ENCODE data around the gene ZBTB7C.

Gene ZBTB7C

GRCh38 chr18:48191494-48191893 lies 217.7 kb downstream of the ZBTB7C start:
- Histone ChIP-seq H3K9me3 (ENCODE audit: insufficient read depth, low read depth, low read length) (no peaks in the 10 kb centered on the region), H3K27ac (ENCODE audit: low read depth, low read length) (no peak overlapping the region), H3K4me3 (ENCODE audit: low read length) (no peak overlapping the region), H3K36me3 (ENCODE audit: insufficient read depth, low read length) (no peaks in the 10 kb centered on the region), H3K9ac (ENCODE audit: low read depth, low read length) (no peak overlapping the region), H3K27me3 (ENCODE audit: insufficient read depth, low read length) (no peaks in the 10 kb centered on the region), H3K4me1 (ENCODE audit: insufficient read depth, low read length) (no peaks in the 10 kb centered on the region)
- WGBS, result 61% methylated on average over 3 of the region's 3 CpGs

DNA sequence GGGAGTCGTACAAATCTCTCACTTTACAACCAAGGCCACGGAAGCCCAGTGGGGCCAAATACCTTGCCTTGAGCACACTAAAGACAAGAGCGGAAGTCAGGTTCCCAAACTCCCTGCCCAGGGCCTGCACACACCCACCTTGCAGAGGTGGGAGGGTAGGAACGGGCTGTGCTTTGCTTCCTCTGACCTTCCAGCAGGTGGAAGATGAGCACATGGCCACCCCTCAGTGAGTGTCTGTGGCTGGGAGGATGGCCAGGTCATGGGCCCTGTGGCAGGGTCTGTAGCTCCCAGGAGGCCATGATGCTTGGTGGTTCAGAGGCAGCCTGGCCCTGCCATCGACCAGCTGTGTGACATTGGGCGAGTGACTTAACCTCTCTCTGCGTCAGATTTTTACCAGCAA lies 218.2 kb downstream of the ZBTB7C start:
- Histone ChIP-seq H3K9me3 (ENCODE audit: insufficient read depth, low read depth, low read length) (no peaks in the 10 kb centered on the region), H3K9ac (ENCODE audit: low read depth, low read length) (no peak overlapping the region), H3K4me3 (ENCODE audit: low read length) (no peak overlapping the region), H3K4me1 (ENCODE audit: insufficient read depth, low read length) (peaks cover under 1% of the 10 kb centered on the region; the same call in 1 of the 2 replicates), H3K27ac (ENCODE audit: low read depth, low read length) (no peak overlapping the region), H3K27me3 (ENCODE audit: insufficient read depth, low read length) (no peaks in the 10 kb centered on the region), H3K36me3 (ENCODE audit: insufficient read depth, low read length) (no peaks in the 10 kb centered on the region)
- WGBS, result 87% methylated on average over 7 of the region's 7 CpGs

DNA sequence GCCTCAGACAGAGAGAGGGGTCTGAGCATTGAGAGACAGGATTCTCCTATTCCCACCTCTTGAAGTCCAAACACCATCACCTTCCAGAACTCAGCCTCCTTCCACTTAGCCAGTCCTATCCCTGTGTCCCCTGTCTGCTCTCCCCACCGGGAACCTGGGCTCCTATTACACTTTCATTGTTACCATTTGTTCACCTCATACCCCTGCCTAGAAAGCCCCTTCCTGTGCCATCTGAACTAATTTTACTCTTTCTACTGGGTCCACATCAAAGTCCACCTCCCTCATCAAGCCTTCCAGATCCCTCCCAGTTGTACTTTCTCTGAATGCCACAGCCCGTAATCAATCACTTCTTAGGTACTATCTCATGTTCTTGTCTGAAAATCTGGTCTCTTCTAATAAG lies 220.6 kb downstream of the ZBTB7C start:
- Histone ChIP-seq H3K4me3 (ENCODE audit: low read length) (no peak overlapping the region), H3K27ac (ENCODE audit: low read depth, low read length) (no peak overlapping the region), H3K36me3 (ENCODE audit: insufficient read depth, low read length) (no peaks in the 10 kb centered on the region), H3K27me3 (ENCODE audit: insufficient read depth, low read length) (no peaks in the 10 kb centered on the region), H3K9me3 (ENCODE audit: insufficient read depth, low read depth, low read length) (no peaks in the 10 kb centered on the region), H3K4me1 (ENCODE audit: insufficient read depth, low read length) (peaks cover 3% of the 10 kb centered on the region; the same call in 1 of the 2 replicates), H3K9ac (ENCODE audit: low read depth, low read length) (no peak overlapping the region)
- 92% methylated on average over 2 of the region's 2 CpGs for WGBS

DNA sequence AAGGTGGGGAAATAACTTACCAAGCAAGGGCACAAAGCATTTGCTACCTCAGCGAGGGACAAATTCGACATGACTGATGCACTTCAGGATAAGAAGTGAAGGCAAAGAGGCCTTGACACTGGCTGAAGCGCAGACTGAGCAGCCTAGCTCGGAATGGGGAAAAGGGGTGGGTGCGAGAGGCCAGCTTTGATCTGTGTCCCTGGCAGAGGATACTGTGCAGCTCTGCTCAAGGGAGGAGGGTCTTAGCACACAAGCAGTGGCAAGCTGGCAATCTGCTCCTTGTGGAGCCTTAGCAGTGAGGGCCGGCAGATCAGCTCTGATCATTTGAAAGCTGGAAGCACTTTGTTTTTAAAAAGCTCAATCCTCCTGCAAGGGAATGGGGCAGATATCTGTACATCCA lies 222.3 kb downstream of the ZBTB7C start:
- Histone ChIP-seq H3K9me3 (ENCODE audit: insufficient read depth, low read depth, low read length) (no peaks in the 10 kb centered on the region), H3K4me1 (ENCODE audit: insufficient read depth, low read length) (peaks cover 3% of the 10 kb centered on the region; the same call in 1 of the 2 replicates), H3K27ac (ENCODE audit: low read depth, low read length) (no peak overlapping the region), H3K4me3 (ENCODE audit: low read length) (no peak overlapping the region), H3K36me3 (ENCODE audit: insufficient read depth, low read length) (no peaks in the 10 kb centered on the region), H3K9ac (ENCODE audit: low read depth, low read length) (no peak overlapping the region), H3K27me3 (ENCODE audit: insufficient read depth, low read length) (no peaks in the 10 kb centered on the region)
- WGBS, result 84% methylated on average over 6 of the region's 6 CpGs

GRCh38 chr18:48186131-48186766 lies 222.9 kb downstream of the ZBTB7C start:
- Histone ChIP-seq H3K4me3 (ENCODE audit: low read length) (no peak overlapping the region), H3K27me3 (ENCODE audit: insufficient read depth, low read length) (no peaks in the 10 kb centered on the region), H3K4me1 (ENCODE audit: insufficient read depth, low read length) (peaks cover 6% of the 10 kb centered on the region), H3K36me3 (ENCODE audit: insufficient read depth, low read length) (no peaks in the 10 kb centered on the region), H3K27ac (ENCODE audit: low read depth, low read length) (no peak overlapping the region), H3K9ac (ENCODE audit: low read depth, low read length) (no peak overlapping the region), H3K9me3 (ENCODE audit: insufficient read depth, low read depth, low read length) (no peaks in the 10 kb centered on the region)
- WGBS, result 78% methylated on average over 20 of the region's 20 CpGs

- 95% methylated on average over 6 of the region's 6 CpGs for whole genome bisulfite sequencing
- H3K36me3 ChIP-seq (ENCODE audit: insufficient read depth, low read length), result no peaks in the 10 kb centered on the region
- no peaks in the 10 kb centered on the region; the same call in 1 of the 2 replicates for H3K27me3 ChIP-seq (ENCODE audit: insufficient read depth, low read length)
- no peak overlapping the region for H3K9ac ChIP-seq (ENCODE audit: low read depth, low read length)
- no peaks in the 10 kb centered on the region for H3K9me3 ChIP-seq (ENCODE audit: insufficient read depth, low read depth, low read length)
- no peak overlapping the region for H3K27ac ChIP-seq (ENCODE audit: low read depth, low read length)
- H3K4me1 ChIP-seq (ENCODE audit: insufficient read depth, low read length), result peaks cover 12% of the 10 kb centered on the region
- H3K4me3 ChIP-seq (ENCODE audit: low read length), result no peak overlapping the region
Observed at GRCh38 chr18:48184118-48184517, 225.1 kb downstream of the ZBTB7C start.

DNA sequence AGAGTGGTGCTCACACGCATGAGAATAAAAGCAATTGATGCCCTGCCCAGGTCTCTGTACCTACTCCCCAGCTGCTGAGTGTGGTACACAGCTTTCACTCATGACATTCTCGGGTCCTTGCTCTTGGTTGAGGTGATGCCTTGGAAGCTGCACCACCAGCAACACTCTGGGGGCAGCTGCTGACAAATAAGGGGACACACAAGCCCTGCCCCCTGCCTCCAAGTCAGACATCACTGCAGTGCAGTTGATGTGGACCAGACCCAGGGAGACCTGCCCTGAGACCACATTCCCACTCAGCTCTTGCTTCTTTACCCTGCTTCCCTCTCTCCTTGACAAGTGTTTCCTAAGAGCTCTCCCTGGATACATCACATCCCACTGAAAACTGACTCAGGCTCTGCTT lies 225.6 kb downstream of the ZBTB7C start:
- H3K27ac ChIP-seq (ENCODE audit: low read depth, low read length), result no peak overlapping the region
- H3K9ac ChIP-seq (ENCODE audit: low read depth, low read length), result no peak overlapping the region
- no peaks in the 10 kb centered on the region for H3K9me3 ChIP-seq (ENCODE audit: insufficient read depth, low read depth, low read length)
- H3K36me3 ChIP-seq (ENCODE audit: insufficient read depth, low read length), result no peaks in the 10 kb centered on the region
- H3K27me3 ChIP-seq (ENCODE audit: insufficient read depth, low read length), result no peaks in the 10 kb centered on the region; the same call in 1 of the 2 replicates
- WGBS, result 86% methylated on average over 2 of the region's 2 CpGs
- no peak overlapping the region for H3K4me3 ChIP-seq (ENCODE audit: low read length)
- H3K4me1 ChIP-seq (ENCODE audit: insufficient read depth, low read length), result peaks cover 12% of the 10 kb centered on the region

GRCh38 chr18:48182779-48183178 lies 226.4 kb downstream of the ZBTB7C start:
- no peaks in the 10 kb centered on the region for H3K9me3 ChIP-seq (ENCODE audit: insufficient read depth, low read depth, low read length)
- H3K36me3 ChIP-seq (ENCODE audit: insufficient read depth, low read length), result no peaks in the 10 kb centered on the region
- no peaks in the 10 kb centered on the region; the same call in 1 of the 2 replicates for H3K27me3 ChIP-seq (ENCODE audit: insufficient read depth, low read length)
- no peak overlapping the region for H3K27ac ChIP-seq (ENCODE audit: low read depth, low read length)
- no peak overlapping the region for H3K9ac ChIP-seq (ENCODE audit: low read depth, low read length)
- peaks cover 12% of the 10 kb centered on the region for H3K4me1 ChIP-seq (ENCODE audit: insufficient read depth, low read length)
- 97% methylated on average over 2 of the region's 3 CpGs for WGBS
- no peak overlapping the region for H3K4me3 ChIP-seq (ENCODE audit: low read length)

DNA sequence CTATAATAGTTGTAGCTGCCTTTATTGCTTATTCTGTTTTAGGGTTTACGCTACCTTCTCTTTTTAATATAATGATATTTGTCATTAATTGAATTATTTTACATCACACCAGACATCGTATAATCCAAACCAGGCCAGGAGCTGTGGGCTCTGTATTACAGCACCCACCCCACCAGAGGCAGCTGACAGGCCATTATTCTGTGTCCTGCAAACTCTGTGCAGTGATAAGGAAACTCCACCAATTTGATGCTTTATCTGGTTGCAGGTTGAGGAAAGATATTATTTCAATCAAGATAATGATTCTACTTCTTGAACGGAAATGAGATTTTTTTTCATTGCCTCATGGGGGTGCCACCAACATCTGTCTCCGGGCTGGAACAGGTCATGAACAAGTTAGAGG lies 227.3 kb downstream of the ZBTB7C start:
- WGBS, result 90% methylated on average over 3 of the region's 4 CpGs

GRCh38 chr18:48181087-48181823 lies 227.9 kb downstream of the ZBTB7C start:
- no peaks in the 10 kb centered on the region for H3K36me3 ChIP-seq (ENCODE audit: insufficient read depth, low read length)
- H3K9me3 ChIP-seq (ENCODE audit: insufficient read depth, low read depth, low read length), result no peaks in the 10 kb centered on the region
- H3K4me3 ChIP-seq (ENCODE audit: low read length), result no peak overlapping the region
- H3K27ac ChIP-seq (ENCODE audit: low read depth, low read length), result no peak overlapping the region
- peaks cover 12% of the 10 kb centered on the region for H3K4me1 ChIP-seq (ENCODE audit: insufficient read depth, low read length)
- 72% methylated on average over 3 of the region's 3 CpGs for WGBS
- no peak overlapping the region for H3K9ac ChIP-seq (ENCODE audit: low read depth, low read length)
- no peaks in the 10 kb centered on the region; the same call in 1 of the 2 replicates for H3K27me3 ChIP-seq (ENCODE audit: insufficient read depth, low read length)

More for the DNA sequence above, 227.3 kb downstream of the ZBTB7C start:
- peaks cover 12% of the 10 kb centered on the region for H3K4me1 ChIP-seq (ENCODE audit: insufficient read depth, low read length)
- no peaks in the 10 kb centered on the region; the same call in 1 of the 2 replicates for H3K27me3 ChIP-seq (ENCODE audit: insufficient read depth, low read length)
- no peaks in the 10 kb centered on the region for H3K9me3 ChIP-seq (ENCODE audit: insufficient read depth, low read depth, low read length)
- H3K36me3 ChIP-seq (ENCODE audit: insufficient read depth, low read length), result no peaks in the 10 kb centered on the region
- no peak overlapping the region for H3K9ac ChIP-seq (ENCODE audit: low read depth, low read length)
- H3K4me3 ChIP-seq (ENCODE audit: low read length), result no peak overlapping the region
- H3K27ac ChIP-seq (ENCODE audit: low read depth, low read length), result no peak overlapping the region

- H3K9ac ChIP-seq (ENCODE audit: low read depth, low read length), result no peak overlapping the region
- WGBS, result 92% methylated on average over 2 of the region's 2 CpGs
- H3K36me3 ChIP-seq (ENCODE audit: insufficient read depth, low read length), result no peaks in the 10 kb centered on the region
- peaks cover 9% of the 10 kb centered on the region for H3K4me1 ChIP-seq (ENCODE audit: insufficient read depth, low read length)
- H3K4me3 ChIP-seq (ENCODE audit: low read length), result no peak overlapping the region
- no peaks in the 10 kb centered on the region for H3K9me3 ChIP-seq (ENCODE audit: insufficient read depth, low read depth, low read length)
- no peaks in the 10 kb centered on the region; the same call in 1 of the 2 replicates for H3K27me3 ChIP-seq (ENCODE audit: insufficient read depth, low read length)
- H3K27ac ChIP-seq (ENCODE audit: low read depth, low read length), result no peak overlapping the region
Observed at GRCh38 chr18:48179666-48180065, 229.5 kb downstream of the ZBTB7C start.

Measured in HUES64 (cell line).